GM12878 (cell line): Measurements from ENCODE around the gene SPATA24. TPM values are rescaled to one million over a fixed set of nuclear protein-coding genes. Genes with fewer than 3 reads are reported as not detected.

ENCODE experiments used
- BACH1 ChIP-seq: fragments of 450-650 bp; IDR thresholded peaks from 2 replicates; pipeline ENCODE4 v1.6.1; 2017; ENCODE audit warnings: mild to moderate bottlenecking, borderline replicate concordance
- BMI1 ChIP-seq: fragments of 450-650 bp; IDR thresholded peaks from 2 replicates; pipeline ENCODE4 v1.6.1; 2016; ENCODE audit warnings: mild to moderate bottlenecking, moderate library complexity, borderline replicate concordance
- CEBPB ChIP-seq, 2 experiments: fragments of 150-350 bp in 1 of 2; IDR thresholded peaks; 2 replicates each; pipeline ENCODE4 v1.6.1; 2012 to 2014; ENCODE audit warnings: low read depth in 2 of 2, low read length in 2 of 2, borderline replicate concordance in 1 of 2, inconsistent platforms in 1 of 2
- CHD1 ChIP-seq: IDR thresholded peaks from 2 replicates; pipeline ENCODE4 v1.6.1; 2012; ENCODE audit warnings: low read depth, low read length, improper control_type of control experiment
- CHD4 ChIP-seq: fragments of 200-600 bp; sonication (generic); IDR thresholded peaks from 2 replicates; pipeline ENCODE4 v1.6.1; 2016; ENCODE audit warnings: mild to moderate bottlenecking
- EP300 ChIP-seq, 2 experiments: fragments of 150-350 bp in 1 of 2; IDR thresholded peaks; 2 replicates each; pipeline ENCODE4 v1.6.1; 2011 to 2012; ENCODE audit warnings: low read depth in 2 of 2, low read length in 2 of 2, borderline replicate concordance in 1 of 2, improper control_type of control experiment in 1 of 2, inconsistent platforms in 1 of 2; ENCODE audit not compliant: control insufficient read depth in 1 of 2
- GABPA ChIP-seq: IDR thresholded peaks from 2 replicates; pipeline ENCODE4 v1.6.1; 2014; ENCODE audit warnings: antibody characterized with exemption, low read depth, mild to moderate bottlenecking, inconsistent platforms
- IKZF2 ChIP-seq, 2 experiments: fragments of 450-650 bp; IDR thresholded peaks; 2 replicates each; pipeline ENCODE4 v1.6.1; 2017; ENCODE audit warnings: mild to moderate bottlenecking in 2 of 2, moderate library complexity in 2 of 2
- KAT2A ChIP-seq: conservative IDR thresholded peaks from 2 replicates; pipeline ENCODE4 v1.6.1; 2011; ENCODE audit warnings: low read depth, low read length; ENCODE audit not compliant: control insufficient read depth
- KDM1A ChIP-seq: fragments of 200-600 bp; sonication (generic); IDR thresholded peaks from 2 replicates; pipeline ENCODE4 v1.6.1; 2016; ENCODE audit warnings: borderline replicate concordance
- MEF2B ChIP-seq: fragments of 450-650 bp; IDR thresholded peaks from 2 replicates; pipeline ENCODE4 v1.6.1; 2018; ENCODE audit warnings: mild to moderate bottlenecking, moderate library complexity; ENCODE audit not compliant: partially characterized antibody, poor library complexity, severe bottlenecking
- MYC ChIP-seq: IDR thresholded peaks from 2 replicates; pipeline ENCODE4 v1.6.1; 2011; ENCODE audit warnings: mild to moderate bottlenecking, low read length, moderate library complexity, inconsistent platforms; ENCODE audit not compliant: insufficient read depth, insufficient replicate concordance, insufficient read length, severe bottlenecking
- NBN ChIP-seq: fragments of 450-650 bp; IDR thresholded peaks from 2 replicates; pipeline ENCODE4 v1.6.1; 2016
- NFXL1 ChIP-seq: fragments of 450-650 bp; IDR thresholded peaks from 2 replicates; pipeline ENCODE4 v1.6.1; 2017; ENCODE audit warnings: antibody characterized with exemption, mild to moderate bottlenecking, borderline replicate concordance
- POLR2AphosphoS5 ChIP-seq: IDR thresholded peaks from 2 replicates; pipeline ENCODE4 v1.6.1; 2011; ENCODE audit warnings: mild to moderate bottlenecking, low read length, inconsistent platforms
- RBBP5 ChIP-seq: fragments of 200-600 bp; sonication (generic); conservative IDR thresholded peaks from 2 replicates; pipeline ENCODE4 v1.6.1; 2016
- SMAD1 ChIP-seq: fragments of 450-650 bp; IDR thresholded peaks from 2 replicates; pipeline ENCODE4 v1.6.1; 2018; ENCODE audit warnings: mild to moderate bottlenecking, low read depth; ENCODE audit not compliant: partially characterized antibody
- SUPT20H ChIP-seq: IDR thresholded peaks from 2 replicates; pipeline ENCODE4 v1.6.1; 2011; ENCODE audit warnings: low read depth, mild to moderate bottlenecking, low read length, moderate library complexity, borderline replicate concordance; ENCODE audit not compliant: control insufficient read depth
- TAF1 ChIP-seq: IDR thresholded peaks from 2 replicates; pipeline ENCODE4 v1.6.1; 2011; ENCODE audit warnings: mild to moderate bottlenecking, low read depth, low read length, borderline replicate concordance
- ZNF217 ChIP-seq: fragments of 450-650 bp; IDR thresholded peaks from 2 replicates; pipeline ENCODE4 v1.6.1; 2017; ENCODE audit warnings: antibody characterized with exemption, mild to moderate bottlenecking
- ZNF274 ChIP-seq: IDR thresholded peaks from one replicate; pipeline ENCODE4 v1.8.0; 2011; ENCODE audit not compliant: insufficient read length, insufficient read depth
- ZSCAN29 ChIP-seq: fragments of 450-650 bp; IDR thresholded peaks from 2 replicates; pipeline ENCODE4 v1.6.1; 2017; ENCODE audit warnings: mild to moderate bottlenecking, moderate library complexity
- polyA plus RNA-seq, 11 experiments: library from polyadenylated mRNA; depleted of rRNA in 4 of 11; unstranded in 6 of 11; stranded (reverse) in 5 of 11; fragments of >200 nt; fragmentation: Nextera tagmentation in 4 of 11; fragmentation: Illumina TruSeq in 1 of 11; extraction: Ambion mirVana in 4 of 11; extraction: Trizol in 1 of 11; gene quantifications; 1 replicate in 1 of 11; 2 replicates in 10 of 11; pipeline versions ENCODE4 v1.2.1 to v1.2.3, GENCODE V29; 2011 to 2016; ENCODE audit warnings: inconsistent platforms in 2 of 11, missing spikeins in 2 of 11, low read depth in 1 of 11
- total RNA-seq, 4 experiments: library from RNA; depleted of rRNA in 3 of 4; stranded (reverse); fragments of >200 nt in 3 of 4; fragmentation: Illumina TruSeq in 1 of 4; extraction: Trizol in 1 of 4; gene quantifications; 2 replicates each; pipeline versions ENCODE4 v1.2.1 to v1.2.3, GENCODE V29; 2013 to 2021
- TF ChIP-seq, protein P1 (sequence below): IDR thresholded peaks from 2 replicates; pipeline ENCODE4 v1.6.1; 2012; ENCODE audit warnings: low read depth, low read length, improper control_type of control experiment
- TF ChIP-seq, protein P2 (sequence below): fragments of 450-650 bp; IDR thresholded peaks from 2 replicates; pipeline ENCODE4 v1.6.1; 2016; ENCODE audit warnings: mild to moderate bottlenecking, moderate library complexity, borderline replicate concordance
- TF ChIP-seq, protein P3 (sequence below): fragments of 450-650 bp; IDR thresholded peaks from 2 replicates; pipeline ENCODE4 v1.6.1; 2017; ENCODE audit warnings: mild to moderate bottlenecking, low read depth, inconsistent platforms; ENCODE audit not compliant: poor library complexity, severe bottlenecking

Gene SPATA24
- total and polyA plus RNA-seq, 10 of the 15 experiments (the other 5 are each of a cell fraction or from before 2014, with no cell fraction given), result 4.1 to 9.8 (median 7.3) TPM

DNA sequence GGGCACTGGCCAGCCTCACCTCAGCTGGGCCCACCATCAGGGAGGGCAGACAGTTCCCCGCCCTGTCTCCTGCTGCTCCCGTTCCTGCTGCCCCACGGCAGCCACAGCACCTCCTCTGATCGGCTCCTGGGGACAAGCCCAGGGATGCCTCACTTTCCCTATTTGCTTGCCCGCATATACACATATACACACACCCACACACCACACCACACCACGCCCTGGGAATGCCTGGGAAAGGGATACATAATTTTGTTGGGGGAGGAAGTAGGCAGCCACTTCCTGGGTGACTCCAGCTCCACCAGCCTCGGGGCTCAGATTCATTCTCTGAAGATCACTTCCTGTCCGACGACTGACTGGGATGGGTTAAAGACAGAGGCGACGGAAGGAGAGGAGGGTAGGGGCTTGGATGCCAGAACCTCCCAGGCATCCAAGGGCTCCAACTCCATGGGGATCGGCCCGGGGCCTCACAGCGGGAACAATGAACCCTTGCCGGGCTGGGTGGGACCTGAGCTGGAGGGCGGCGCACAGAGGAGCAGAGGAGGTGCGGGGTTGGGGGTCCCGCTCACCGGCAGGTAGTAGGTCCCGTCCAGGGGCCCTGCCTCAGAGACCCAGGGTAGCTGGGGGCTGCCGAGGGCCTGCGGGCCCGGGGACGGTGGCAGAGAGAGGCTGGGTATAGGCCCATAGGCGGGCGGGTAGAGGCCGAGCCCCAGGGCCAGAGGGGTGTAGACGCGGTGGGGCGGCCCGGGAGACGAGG, 12.1 kb downstream of the SPATA24 start (continued):
- TF ChIP-seq SUPT20H (no peak), NBN (0 out of 2 replicates have a peak, but pooled peaks have one; percentile 26), NFXL1 (no peak), ZSCAN29 (no peak), MEF2B (no peak), BMI1 (no peak), CHD4 (no peak), EP300 (IDR thresholded peaks at IDR 0.05; ENCODE audit: borderline replicate concordance in 1 of 2, control insufficient read depth in 1 of 2, low read depth in 2 of 2, low read length in 2 of 2) (no peak), ZNF217 (no peak), POLR2AphosphoS5 (peak; percentile 56; the same call in 1 of the 2 replicates), BACH1 (no peak), RBBP5 (no peak), TAF1 (0 out of 2 replicates have a peak, but pooled peaks have one; percentile 14), GABPA (no peak), IKZF2 (IDR thresholded peaks at IDR 0.05) (peak; percentile 76), KAT2A (no peak), MYC (no peak), SMAD1 (no peak), ZNF274 (no peak), CHD1 (no peak), KDM1A (no peak), CEBPB (IDR thresholded peaks at IDR 0.05; ENCODE audit: borderline replicate concordance in 1 of 2, low read depth in 2 of 2, low read length in 2 of 2) (no peak)
- TF ChIP-seq, protein P1, sequence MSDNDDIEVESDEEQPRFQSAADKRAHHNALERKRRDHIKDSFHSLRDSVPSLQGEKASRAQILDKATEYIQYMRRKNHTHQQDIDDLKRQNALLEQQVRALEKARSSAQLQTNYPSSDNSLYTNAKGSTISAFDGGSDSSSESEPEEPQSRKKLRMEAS, result no peak; the same call in 1 of the 2 replicates
- TF ChIP-seq, protein P2, sequence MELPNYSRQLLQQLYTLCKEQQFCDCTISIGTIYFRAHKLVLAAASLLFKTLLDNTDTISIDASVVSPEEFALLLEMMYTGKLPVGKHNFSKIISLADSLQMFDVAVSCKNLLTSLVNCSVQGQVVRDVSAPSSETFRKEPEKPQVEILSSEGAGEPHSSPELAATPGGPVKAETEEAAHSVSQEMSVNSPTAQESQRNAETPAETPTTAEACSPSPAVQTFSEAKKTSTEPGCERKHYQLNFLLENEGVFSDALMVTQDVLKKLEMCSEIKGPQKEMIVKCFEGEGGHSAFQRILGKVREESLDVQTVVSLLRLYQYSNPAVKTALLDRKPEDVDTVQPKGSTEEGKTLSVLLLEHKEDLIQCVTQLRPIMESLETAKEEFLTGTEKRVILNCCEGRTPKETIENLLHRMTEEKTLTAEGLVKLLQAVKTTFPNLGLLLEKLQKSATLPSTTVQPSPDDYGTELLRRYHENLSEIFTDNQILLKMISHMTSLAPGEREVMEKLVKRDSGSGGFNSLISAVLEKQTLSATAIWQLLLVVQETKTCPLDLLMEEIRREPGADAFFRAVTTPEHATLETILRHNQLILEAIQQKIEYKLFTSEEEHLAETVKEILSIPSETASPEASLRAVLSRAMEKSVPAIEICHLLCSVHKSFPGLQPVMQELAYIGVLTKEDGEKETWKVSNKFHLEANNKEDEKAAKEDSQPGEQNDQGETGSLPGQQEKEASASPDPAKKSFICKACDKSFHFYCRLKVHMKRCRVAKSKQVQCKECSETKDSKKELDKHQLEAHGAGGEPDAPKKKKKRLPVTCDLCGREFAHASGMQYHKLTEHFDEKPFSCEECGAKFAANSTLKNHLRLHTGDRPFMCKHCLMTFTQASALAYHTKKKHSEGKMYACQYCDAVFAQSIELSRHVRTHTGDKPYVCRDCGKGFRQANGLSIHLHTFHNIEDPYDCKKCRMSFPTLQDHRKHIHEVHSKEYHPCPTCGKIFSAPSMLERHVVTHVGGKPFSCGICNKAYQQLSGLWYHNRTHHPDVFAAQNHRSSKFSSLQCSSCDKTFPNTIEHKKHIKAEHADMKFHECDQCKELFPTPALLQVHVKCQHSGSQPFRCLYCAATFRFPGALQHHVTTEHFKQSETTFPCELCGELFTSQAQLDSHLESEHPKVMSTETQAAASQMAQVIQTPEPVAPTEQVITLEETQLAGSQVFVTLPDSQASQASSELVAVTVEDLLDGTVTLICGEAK, result peak; percentile 58; the same call in 1 of the 2 replicates
- TF ChIP-seq, protein P3, sequence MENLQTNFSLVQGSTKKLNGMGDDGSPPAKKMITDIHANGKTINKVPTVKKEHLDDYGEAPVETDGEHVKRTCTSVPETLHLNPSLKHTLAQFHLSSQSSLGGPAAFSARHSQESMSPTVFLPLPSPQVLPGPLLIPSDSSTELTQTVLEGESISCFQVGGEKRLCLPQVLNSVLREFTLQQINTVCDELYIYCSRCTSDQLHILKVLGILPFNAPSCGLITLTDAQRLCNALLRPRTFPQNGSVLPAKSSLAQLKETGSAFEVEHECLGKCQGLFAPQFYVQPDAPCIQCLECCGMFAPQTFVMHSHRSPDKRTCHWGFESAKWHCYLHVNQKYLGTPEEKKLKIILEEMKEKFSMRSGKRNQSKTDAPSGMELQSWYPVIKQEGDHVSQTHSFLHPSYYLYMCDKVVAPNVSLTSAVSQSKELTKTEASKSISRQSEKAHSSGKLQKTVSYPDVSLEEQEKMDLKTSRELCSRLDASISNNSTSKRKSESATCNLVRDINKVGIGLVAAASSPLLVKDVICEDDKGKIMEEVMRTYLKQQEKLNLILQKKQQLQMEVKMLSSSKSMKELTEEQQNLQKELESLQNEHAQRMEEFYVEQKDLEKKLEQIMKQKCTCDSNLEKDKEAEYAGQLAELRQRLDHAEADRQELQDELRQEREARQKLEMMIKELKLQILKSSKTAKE, result peak; percentile 12
